PFSK-1 (cell line): ENCODE results near the gene PAOX.

ENCODE experiments used
- FOXP2 ChIP-seq: optimal IDR thresholded peaks from 2 replicates; pipeline ENCODE3; 2011; ENCODE audit warnings: borderline replicate concordance, control low read depth, inconsistent platforms; ENCODE audit not compliant: insufficient read depth; ENCODE audit errors: extremely low read length, extremely low read depth
- POLR2AphosphoS5 ChIP-seq: IDR thresholded peaks from 2 replicates; pipeline ENCODE4 v1.6.1; 2012; ENCODE audit warnings: low read depth, mild to moderate bottlenecking, control low read depth, low read length, moderate library complexity
- REST ChIP-seq, 2 experiments: IDR thresholded peaks; 2 replicates each; pipeline versions ENCODE4 v1.6.1 to v1.8.0; 2011 to 2012; ENCODE audit warnings: low read depth in 2 of 2, low read length in 2 of 2, control low read depth in 1 of 2, inconsistent platforms in 1 of 2, mild to moderate bottlenecking in 1 of 2, moderate library complexity in 1 of 2; ENCODE audit not compliant: insufficient read depth in 1 of 2
- SIN3A ChIP-seq: IDR thresholded peaks from 2 replicates; pipeline ENCODE4 v1.6.1; 2012; ENCODE audit warnings: mild to moderate bottlenecking, low read length, moderate library complexity, borderline replicate concordance; ENCODE audit not compliant: insufficient read depth
- TAF1 ChIP-seq: IDR thresholded peaks from 2 replicates; pipeline ENCODE4 v1.6.1; 2012; ENCODE audit warnings: low read length, control low read depth, borderline replicate concordance; ENCODE audit not compliant: insufficient read depth

The PAOX gene

GRCh38 chr10:133346413-133346812, 32.6 kb upstream of the PAOX start:
- TF ChIP-seq FOXP2 (no peak), POLR2AphosphoS5 (no peak), TAF1 (no peak), REST (IDR thresholded peaks at IDR 0.05; ENCODE audit: insufficient read depth in 1 of 2, low read depth in 2 of 2, low read length in 2 of 2) (no peak), SIN3A (no peak)

DNA sequence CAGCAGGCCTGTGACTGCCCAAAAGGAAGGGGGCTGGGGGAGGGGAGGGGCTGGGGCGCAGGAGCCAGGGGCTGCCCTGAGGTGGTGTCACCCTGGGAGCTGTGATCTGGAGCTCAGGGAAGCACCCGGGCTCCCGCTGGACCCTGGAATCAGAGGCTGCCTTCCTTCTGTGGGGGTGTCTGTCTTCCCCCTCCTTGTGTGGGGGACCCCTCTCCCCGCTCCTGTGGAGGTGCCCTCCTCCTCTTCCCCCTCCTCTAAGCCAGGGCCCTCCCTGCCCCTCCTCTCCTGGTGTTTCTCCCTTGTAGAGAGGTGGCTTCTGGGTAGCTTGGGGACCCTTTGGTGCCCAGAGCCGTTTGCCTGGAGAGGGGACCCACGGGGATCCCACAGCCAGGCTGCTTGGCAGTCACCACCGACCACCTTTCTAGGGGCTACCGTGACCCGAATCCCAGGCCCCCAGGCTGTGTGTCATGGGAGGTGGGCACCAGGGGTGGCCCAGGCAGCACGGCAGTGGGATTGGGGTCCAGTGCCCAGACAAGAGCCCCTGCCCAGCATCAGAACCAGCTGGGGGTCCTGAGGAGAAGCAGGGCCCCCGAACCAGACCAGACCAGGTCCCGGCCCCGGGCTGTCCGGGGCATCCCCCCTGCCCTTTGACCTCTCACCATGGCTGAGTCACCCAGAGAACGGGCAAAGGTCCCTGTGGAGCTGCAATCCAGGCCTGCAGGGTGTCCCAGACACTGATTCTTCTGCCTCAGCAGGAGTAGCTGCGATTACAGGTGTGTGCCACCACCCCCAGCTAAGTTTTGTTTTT, 31.1 kb upstream of the PAOX start:
- no peak for TF ChIP-seq FOXP2
- TF ChIP-seq POLR2AphosphoS5, result no peak
- no peak for TF ChIP-seq TAF1
- TF ChIP-seq REST (IDR thresholded peaks at IDR 0.05; ENCODE audit: insufficient read depth in 1 of 2, low read depth in 2 of 2, low read length in 2 of 2), result no peak
- TF ChIP-seq SIN3A, result no peak

DNA sequence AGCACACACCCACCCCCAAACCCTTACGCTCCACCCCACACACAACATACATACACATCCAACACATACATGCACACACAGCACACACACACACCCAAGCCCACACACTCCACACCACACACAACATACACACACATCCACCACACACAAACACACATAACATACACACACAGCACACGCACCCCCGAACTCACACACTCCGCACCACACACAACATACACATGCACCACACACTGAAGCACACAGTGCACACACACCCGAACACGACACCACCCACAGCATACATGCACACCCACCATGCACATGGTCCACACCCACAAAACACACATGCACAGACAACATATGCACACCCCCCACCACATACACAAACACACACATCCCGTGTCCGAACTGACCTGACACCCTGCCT, 29.9 kb upstream of the PAOX start:
- TF ChIP-seq TAF1, result no peak
- TF ChIP-seq FOXP2, result no peak
- no peak for TF ChIP-seq POLR2AphosphoS5
- no peak for TF ChIP-seq REST (IDR thresholded peaks at IDR 0.05; ENCODE audit: insufficient read depth in 1 of 2, low read depth in 2 of 2, low read length in 2 of 2)
- no peak for TF ChIP-seq SIN3A

GRCh38 chr10:133349577-133350011, 29.5 kb upstream of the PAOX start:
- TF ChIP-seq REST (IDR thresholded peaks at IDR 0.05; ENCODE audit: insufficient read depth in 1 of 2, low read depth in 2 of 2, low read length in 2 of 2) (no peak), SIN3A (no peak), POLR2AphosphoS5 (no peak), TAF1 (no peak), FOXP2 (no peak)
